Activated CD8-positive, alpha-beta memory T cell treated with anti-CD3 and anti-CD28 coated beads for 48 hours (primary cell): ENCODE data around the gene SMCO1.
"Not testable (repeated sequence)": the region's sequence is repeated elsewhere in the genome, so short reads cannot be mapped to it uniquely, and the experiment has no call there.

Experiments
- DNase-seq, 3 experiments: peaks; one replicate each; pipeline ENCODE4 v3.0.0-alpha.2; 2020; ENCODE audit warnings: low read depth in 2 of 3, low spot score in 2 of 3

SMCO1 gene

DNA sequence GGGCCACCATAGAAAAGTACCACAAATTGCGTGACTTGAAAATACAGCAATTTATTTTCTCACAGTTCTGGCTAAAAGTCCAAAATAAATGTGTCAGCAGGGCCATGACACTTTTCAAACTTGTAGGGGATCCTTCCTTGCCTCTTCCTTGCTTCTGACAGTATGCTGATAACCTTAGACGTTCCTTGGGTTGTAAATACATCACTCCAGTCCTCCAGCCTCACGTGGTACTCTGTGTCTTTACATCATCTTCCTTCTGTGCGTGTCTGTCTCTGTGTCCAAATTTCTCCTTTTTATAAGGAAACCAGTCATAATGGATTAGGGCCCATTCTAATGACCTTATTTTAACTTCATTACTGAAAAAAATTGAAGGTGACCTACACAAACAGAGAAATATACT is 19.0 kb downstream of the SMCO1 start:
- no peak for DNase-seq

DNA sequence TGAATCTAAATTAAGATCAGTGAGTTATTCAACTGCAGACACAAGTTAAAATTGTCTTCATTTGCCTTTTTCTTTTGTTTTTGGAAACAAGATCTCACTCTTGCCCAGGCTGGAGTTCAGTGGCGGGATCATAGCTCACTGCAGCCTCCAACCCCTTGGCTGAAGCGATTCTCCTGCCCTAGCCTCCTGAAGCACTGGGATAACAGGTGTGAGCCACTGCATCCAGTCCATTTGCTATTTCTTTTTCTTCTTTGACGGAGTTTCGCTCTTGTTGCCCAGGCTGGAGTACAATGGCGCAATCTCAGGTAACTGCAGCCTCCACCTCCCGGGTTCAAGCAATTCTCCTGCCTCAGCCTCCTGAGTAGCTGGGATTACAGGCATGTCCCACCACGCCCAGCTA is 21.9 kb downstream of the SMCO1 start:
- no peak for DNase-seq

DNA sequence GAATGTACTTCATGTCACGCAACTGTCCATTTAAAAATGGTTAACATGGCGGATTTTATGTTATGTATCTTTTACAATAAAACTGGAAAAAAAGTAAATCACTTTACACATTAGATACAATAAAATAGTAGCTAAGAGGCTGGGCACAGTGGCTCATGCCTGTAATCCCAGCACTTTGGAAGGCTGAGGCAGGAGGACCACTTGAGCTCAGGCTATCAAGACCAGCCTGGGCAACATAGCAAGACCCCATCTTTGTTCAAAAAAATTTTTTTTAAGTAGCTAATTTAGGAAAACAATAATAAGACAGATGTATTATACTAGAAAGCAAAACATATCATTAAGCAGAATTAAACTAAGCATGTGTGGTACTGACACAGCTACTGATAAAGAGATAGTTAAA is 23.1 kb downstream of the SMCO1 start:
- no peak for DNase-seq

DNA sequence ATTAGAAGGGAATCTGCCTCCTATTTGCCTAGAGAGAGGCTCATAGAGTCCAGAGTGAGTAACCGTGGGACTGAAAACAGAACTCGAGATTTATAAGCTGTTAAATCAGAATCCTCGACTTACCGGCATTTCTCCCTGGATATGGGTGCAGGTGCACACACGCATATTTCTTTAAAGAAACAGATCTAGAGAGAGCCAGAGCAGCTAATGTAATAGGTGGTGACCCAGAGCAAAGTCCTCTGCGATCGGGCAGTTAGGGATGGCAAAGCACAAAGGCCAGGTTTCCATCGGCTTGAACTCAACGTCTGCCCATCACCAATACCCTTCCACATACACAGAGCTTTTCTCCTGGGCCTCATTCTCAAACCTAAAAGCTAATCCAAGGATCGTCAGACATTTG is 25.4 kb downstream of the SMCO1 start:
- no peak for DNase-seq

DNA sequence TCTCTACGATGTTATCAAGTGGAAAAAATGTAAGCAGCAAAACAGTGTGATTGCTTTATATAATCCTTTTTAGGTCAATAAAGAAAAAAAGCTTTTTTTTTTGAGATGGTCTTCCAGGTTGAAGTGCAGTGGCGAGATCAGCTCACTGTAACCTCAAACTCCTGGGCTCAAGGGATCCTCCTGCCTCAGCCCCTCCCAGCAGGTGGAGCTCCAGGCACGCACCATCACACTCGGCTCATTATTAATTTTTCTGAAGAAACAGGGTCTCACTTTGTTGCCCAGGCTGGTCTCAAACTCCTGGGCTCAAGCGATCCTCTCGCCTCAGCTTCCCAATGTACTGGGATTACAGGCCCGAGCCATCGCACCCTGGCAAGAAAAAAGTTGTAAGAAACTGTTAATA is 28.9 kb downstream of the SMCO1 start:
- DNase-seq: no peak

DNA sequence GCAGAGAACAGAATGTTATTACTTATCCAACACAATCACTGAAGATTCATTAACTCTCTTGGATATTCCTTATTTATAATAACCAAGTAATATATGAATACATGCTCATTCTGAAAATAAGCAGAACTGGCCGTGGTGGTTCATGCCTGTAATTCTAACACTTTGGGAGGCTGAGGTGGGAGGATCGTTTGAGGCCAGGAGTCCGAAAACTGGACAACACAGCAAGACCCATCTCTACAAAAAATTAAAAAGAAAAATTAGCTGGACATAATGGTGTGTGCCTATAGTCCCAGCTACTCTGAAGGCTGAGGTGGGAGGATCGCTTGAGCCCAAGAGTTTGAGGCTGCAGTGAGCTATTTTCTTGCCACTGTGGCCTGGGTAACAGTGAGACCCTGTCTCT is 37.5 kb downstream of the SMCO1 start:
- no peak for DNase-seq

DNA sequence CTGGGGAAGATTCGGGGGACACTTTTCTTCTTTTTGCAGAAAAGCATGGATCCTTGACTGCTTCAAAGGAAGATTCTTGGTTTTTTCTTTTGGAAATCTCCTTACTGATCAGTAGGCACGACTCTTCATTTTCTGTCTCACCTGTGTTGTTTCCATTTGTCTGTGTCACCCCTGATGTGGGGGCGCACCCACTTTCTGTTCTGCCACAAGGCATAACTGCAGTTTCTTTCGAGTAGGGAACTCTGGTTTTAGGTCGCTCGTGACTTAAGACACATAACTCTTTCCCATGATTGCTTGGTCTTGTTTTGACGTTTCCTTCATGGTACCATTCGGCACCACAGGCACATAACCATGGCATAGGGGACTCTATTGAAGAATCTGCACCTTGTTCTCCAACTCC is 42.9 kb downstream of the SMCO1 start:
- DNase-seq: no peak

DNA sequence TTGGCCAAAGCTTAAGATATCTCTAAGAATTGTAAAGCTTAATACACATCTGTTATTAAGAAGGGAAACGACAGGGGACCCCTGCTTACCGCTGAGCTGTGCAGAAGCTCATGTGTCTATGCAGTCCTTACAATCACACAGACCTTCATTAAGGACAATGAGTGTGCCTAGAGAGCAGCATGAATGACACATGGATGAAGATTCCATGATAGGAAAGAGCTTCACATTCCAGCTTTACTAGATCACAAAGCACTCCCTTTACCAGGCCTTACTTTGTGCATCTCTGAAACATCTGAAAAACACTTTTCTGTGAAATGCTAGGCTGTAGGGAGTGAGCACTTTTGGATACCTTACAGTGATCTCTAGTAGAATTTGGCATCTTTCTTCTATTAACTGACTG is 43.6 kb downstream of the SMCO1 start:
- DNase-seq: no peak

DNA sequence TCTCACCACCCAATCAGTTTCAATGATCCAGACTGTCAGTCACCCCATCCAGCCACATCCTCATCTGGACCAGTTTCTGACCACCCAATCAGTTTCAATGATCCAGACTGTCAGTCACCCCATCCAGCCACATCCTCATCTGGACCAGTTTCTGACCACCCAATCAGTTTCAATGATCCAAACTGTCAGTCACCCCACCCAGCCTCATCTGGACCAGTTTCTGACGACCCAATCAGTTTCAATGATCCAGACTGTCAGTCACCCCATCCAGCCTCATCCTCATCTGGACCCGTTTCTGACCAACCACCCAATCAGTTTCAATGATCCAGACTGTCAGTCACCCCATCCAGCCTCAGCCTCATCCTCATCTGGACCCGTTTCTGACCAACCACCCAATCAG is 45.0 kb downstream of the SMCO1 start:
- DNase-seq: not testable (repeated sequence)

DNA sequence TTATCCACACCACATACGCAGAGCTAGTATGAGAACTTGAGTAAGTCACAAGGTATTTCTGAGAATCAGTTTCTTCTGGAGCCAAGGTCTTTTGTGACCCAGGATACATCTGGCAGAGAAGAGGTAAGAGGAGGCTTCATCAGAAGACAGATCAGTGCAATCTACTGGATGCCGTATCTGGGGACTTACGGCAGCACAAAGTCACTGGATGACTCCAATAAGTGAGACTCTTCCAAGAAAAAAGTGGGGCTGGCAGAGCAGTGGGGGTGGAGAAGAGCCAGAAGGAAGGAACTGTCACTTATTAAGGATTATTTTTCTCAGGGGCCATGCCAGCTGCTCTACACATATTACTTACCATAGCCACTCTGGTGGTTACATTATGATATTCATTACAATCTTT is 51.3 kb downstream of the SMCO1 start:
- no peak for DNase-seq

DNA sequence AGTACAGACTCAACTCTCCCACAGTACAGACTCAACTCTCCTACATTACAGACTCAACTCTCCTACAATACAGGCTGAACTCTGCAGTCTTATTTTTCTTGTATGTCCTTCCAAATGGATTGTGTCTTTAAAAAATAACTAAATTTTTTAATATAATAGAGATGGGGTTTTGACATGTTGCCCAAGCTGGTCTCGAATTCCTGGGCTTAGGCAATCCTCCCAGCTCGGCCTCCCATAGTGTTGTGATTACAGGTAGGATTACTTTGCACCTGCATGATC is 51.7 kb downstream of the SMCO1 start:
- no peak for DNase-seq

DNA sequence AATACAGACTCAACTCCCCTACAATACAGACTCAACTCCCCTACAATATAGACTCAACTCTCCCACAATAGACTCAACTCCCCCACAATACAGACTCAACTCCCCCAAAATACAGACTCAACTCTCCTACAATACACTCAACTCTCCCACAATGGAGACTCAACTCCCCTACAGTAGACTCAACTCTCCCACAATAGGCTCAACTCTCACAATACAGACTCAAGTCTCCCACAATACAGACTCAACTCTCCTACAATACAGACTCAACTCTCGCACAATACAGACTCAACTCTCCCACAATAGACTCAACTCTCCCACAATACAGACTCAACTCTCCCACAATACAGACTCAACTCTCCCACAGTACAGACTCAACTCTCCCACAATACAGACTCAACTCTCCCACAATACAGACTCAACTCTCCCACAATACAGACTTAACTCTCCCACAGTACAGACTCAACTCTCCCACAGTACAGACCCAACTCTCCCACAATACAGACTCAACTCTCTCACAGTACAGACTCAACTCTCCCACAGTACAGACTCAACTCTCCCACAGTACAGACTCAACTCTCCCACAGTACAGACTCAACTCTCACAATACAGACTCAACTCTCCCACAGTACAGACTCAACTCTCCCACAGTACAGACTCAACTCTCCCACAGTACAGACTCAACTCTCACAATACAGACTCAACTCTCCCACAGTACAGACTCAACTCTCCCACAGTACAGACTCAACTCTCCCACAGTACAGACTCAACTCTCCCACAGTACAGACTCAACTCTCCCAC is 52.3 kb downstream of the SMCO1 start:
- DNase-seq: not testable (repeated sequence)

DNA sequence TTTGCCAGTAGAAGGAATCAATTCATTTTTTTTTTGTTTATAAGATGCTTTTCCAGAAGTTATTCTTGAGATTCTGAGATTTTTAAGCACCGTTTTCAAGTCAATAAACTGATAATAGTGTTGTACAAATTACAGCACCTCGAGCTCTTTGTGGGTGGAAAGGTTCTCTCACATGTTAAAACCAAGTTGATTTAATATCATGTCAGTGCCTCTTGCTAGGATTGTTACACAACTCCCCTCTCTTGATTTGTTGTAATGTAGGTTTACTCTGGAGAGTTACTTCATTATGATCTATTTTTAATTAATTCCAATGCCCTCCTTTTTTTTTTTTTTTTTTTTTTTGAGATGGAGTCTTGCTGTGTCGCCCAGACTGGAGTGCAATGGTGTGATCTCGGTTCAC is 57.1 kb downstream of the SMCO1 start:
- DNase-seq: no peak

DNA sequence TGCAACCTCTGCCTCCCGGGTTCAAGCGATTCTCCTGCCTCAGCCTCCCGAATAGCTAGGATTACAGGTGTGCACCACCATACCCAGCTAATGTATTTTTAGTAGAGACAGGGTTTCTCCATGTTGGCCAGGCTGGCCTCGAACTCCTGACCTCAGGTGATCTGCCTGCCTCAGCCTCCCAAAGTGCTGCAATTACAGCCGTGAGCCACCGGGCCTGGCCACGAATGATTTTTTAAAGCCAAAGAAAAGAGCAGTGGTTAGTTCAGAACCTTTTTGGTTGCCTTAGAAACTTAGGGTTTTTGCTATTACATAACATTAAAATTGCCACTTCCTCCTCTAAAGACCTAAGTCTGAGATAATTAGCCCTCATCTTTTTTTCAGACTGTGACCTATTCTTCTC is 57.7 kb downstream of the SMCO1 start:
- DNase-seq: not testable (repeated sequence)
